GM18907 (cell line): Measurements from ENCODE around the gene SRSF3.
"Not testable (repeated sequence)": the region's sequence is repeated elsewhere in the genome, so short reads cannot be mapped to it uniquely, and the experiment has no call there.

Experiments
- ATAC-seq: cut with Tn5 transposase; IDR thresholded peaks from one replicate; pipeline ENCODE4 v1.9.1; 2021; ENCODE audit warnings: mild to moderate bottlenecking, moderate library complexity; ENCODE audit not compliant: unreplicated experiment

Gene SRSF3

DNA sequence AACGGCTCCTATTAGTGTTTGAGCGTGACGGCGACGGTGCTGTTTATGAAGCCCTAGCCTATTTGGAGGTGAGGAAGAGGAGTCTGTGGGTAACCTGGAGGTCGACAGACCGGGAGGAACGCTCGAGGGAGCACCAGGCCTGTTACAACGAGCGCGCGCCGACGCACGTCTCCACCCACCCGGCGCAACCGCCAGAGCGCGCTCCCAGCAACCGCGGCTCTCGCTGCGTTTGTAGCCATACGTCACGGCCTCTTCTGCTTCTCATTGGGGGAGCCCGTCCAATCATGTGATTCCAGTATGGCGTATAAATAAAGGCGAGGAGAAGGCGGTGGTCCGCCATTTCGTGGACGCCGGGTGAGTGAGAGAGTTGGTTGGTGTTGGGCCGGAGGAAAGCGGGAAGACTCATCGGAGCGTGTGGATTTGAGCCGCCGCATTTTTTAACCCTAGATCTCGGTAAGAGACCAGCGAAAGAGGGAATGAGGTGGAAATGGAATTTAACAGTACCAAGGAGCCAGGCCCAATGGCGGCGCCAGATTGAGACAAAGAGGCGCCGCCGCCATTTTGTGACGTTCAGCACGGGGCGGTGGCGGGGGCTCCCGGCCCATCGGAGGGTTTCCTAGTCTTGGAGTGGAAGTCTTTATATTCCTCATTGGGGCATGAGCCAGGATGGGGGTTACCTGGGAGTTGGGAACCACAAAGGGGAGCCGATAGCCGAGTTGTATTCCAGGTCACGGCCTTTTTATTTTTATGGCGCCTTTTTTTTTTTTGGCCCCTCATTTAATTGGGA is at the start of gene SRSF3:
Gene SRSF3, plus strand, starts transcription at position 334 of the 787 bp plus-strand sequence. CDS start 2,401 bp downstream, outside the sequence.
- ATAC-seq, result peak; percentile 85

DNA sequence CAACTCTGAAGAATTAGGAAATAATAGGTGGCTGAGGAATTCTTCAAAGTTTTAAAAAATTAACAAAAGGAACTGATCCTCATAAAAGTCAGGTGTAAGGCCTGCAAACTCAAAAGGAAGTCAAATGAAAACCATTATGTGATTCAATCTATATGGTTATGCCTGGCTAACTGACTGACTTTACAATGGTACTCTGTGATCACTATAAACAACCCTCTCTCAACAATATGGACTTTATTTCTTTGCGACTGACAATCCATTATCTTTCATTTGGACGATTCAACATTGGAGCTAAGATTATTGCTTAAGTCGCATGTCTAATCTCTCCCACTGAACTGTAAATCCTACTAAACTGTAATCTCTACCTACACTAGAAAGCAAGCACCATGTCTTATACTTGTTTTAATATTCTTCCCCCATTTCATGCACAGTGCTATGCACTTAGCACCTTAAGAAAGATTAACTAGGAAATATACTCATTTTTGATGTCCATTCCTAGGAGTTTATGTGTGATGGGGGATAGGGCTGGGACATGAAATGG is 48.3 kb upstream of the SRSF3 start:
- ATAC-seq, result no peak

DNA sequence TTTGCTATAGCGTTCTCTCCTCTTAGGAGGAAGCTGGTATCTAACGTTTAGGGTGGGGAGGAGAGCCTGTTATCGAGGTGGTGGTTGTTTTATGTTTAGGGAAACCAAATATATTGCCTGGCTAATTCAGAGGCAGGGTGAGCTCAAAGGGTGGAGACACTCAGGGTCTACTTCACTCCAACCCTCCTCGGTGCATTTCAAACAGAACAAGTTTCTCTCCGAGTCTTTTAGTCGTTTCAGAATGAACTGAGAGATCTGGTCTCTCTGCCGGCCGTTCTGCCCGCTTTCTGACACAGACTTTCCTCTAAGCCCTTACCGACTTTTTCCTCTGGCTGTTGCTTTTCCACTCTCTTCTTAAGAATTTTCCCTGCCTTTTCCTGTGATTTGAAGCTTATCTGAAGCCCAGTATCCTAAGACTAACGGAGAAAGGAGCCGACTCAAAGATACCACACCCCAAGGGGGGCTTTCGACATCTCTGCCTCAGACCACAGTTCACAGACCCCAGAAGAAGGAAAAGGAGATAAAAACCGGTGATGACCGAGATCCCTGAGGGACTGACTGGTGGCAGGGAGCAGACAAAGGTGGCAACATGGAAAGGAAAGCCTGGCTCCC is 47.7 kb upstream of the SRSF3 start:
- no peak for ATAC-seq

DNA sequence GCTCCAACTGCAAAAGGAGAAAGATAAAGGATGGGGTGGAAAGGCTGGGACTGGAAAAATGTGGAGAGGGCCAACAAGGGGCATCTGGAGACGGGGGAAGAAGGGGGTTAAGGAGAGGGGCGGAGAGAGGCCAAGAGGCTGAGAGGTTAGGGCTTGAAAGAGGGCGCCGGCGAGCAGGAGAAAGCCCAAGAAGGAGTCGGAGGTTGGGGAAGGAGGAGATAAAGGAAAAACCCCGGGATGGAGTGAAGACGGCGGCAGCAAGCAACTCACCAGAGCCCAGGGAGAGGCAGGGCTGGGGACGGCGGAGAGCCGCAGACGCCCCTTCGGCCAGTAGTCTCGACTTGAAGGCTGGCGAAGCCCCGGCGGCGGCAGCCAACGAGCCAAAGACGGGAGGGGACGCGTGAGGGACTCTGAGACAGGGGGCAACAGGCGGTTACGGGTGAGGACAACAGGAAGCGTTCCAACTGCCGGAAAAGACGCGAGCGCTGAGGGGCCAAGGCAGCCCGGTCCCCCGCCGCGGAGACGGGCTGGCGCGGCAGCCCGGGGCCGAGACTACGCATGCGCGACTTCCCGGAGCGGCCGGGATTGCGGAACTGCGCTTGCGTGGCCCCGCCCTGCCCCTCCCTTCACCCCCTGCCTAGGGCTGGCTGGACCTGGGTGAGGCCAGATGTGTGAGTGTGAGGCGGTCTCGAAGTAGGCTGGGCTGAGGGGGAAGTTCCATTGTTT is 47.1 kb upstream of the SRSF3 start, which contains the start of gene STK38:
Gene STK38, minus strand, starts transcription at position 560 of the 726 bp plus-strand sequence. CDS start 7,277 bp downstream, outside the sequence.
- peak; percentile 71 for ATAC-seq

DNA sequence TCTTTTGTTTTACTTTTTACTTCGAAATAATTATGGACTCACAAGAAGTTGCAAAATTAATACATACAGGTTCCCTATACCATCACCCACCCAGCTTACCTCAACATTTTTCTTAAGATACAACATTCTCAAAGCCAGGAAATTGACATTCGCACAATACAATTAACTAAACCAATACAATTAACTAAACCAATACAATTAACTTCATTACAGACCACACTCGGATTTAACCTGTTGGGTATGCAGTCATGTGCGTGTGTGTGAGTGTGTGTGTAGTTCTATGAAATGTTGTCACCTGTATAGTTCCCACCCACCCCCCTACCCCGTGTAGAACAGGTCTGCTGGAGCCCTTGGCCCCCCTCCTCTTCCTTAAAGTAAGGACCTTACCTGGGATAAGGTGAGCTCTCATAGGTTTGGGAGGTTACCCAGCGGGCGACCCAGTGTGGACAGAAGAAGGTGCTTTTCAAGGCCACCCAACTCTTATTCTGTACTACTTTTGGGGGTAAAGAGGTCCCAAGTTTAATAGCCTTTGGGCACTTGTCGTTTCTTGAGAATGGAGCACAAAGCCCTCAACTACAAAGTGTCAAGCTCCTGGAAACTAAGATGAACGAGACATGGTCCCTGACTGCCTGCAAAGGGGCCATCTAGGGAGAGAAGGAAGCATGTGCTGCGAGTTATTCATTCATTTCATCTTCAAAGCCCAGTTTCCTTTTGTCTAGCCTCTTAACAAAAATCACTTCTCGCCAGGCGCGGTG is 46.3 kb upstream of the SRSF3 start:
- no peak for ATAC-seq

DNA sequence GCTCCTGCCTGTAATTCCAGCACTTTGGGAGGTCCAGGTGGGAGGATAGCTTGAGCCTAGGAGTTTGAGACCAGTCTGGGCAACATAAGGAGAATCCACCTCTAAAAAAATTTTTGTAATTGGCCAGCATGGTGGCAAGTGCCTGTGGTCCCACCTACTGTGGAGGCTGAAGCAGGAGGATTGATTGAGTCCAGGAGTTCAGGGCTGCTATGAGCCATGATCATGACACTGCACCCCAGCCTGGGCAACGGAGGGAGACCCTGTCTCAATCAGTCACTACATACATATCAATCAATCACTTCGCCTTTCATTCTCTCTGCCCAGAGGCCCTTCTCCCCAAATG is 45.8 kb upstream of the SRSF3 start:
- ATAC-seq, result no peak

DNA sequence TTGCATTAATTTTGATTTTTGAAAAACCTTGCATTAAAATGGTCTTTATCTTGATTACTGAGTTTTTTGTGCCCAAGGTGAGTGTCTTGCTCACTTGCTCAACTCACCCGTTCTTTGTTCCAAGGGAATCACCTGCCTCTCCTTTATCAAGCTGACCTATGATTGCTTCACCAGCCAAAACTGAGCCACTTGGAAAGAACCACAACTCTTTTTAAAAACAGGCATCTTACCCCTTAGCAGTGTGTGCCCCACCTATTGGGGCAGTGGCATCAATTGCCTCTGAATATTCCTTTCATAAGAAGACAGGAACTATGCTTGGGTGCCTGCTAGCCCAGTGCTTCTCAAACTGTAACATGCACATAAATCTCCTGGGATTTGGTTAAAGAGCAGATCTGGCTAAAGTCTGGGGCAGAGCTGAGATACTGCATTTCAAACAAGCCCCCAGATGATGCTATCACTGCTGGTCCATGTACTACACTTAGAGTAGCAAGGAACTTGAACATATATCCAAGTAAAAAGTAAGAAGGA is 43.6 kb upstream of the SRSF3 start:
- ATAC-seq, result no peak

DNA sequence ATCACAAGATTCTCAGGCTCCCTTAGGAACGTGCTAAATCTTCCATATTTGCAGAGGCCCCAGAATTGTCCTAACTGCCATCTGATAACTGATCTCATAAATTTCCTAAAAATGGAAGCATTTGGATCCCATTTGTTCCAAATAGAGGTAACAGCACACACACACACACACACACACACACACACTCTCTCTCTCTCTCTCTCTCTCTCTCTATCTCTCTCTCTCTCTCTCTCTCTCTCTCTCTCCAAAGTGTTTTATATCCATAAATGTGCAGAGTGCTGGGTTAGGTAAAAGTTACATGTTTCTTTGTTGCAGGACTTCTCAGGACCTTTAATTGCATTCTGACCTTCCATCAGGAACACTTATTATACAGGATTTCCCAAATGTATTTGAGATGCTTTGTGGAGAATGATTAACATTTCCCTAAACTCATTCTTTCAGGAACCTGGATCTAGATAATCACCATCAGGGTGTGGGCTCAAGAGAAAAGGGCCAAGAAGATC is 38.4 kb upstream of the SRSF3 start:
- ATAC-seq, result no peak

DNA sequence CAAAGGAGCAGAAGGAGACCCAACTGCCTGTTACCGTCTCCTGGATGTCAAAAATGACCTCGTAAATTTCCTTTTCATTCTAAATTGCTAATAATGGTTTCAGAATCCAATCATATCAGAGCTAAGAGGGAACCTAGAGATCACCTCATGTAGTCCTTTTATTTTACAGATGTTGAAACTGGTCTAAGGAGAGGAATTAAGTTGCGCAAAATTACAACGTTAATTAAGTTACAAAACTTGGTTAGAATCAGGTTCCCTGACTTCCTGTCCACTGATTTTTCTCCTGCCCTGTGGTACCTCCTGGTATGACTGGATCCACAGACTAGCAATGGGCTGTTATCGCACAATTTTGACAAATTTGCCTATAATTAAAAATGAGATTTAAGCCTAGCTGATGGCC is 37.9 kb upstream of the SRSF3 start:
- ATAC-seq, result no peak

DNA sequence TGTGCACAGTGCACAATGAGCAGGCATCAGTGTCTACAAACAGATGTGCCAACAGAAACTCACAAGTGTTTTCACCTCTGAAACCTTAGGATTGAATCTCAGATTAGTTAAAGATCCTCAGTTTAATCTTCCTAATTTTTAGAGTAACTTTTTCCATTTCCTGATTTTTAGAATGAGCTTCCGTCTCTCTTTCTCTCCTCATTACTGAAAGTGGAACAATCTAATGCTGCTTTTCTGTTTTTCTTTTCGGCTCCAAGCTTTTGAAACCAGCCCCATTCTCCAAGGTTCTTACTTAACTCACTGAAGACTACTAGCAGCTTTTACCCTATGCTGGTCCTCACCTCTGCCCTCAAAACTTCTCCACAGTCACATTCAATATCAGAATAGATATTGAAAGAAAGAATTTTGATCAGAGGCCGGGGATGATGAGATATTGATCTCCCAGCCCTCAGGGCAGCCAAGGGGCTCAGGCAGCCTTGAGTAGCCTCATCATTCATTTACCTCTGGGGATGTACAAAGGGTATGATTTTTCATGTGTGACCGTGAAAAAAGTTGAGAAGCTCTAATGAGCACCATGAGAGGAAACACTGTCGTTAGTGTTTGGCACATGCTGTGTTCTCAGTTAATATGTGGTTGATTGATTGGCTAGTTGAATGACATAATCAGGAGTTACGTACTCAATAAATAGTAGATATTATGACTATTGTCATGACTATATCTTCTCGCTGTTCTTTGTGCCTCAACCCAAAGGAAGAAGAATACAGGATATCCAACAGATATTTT is 35.0 kb upstream of the SRSF3 start:
- ATAC-seq, result no peak

DNA sequence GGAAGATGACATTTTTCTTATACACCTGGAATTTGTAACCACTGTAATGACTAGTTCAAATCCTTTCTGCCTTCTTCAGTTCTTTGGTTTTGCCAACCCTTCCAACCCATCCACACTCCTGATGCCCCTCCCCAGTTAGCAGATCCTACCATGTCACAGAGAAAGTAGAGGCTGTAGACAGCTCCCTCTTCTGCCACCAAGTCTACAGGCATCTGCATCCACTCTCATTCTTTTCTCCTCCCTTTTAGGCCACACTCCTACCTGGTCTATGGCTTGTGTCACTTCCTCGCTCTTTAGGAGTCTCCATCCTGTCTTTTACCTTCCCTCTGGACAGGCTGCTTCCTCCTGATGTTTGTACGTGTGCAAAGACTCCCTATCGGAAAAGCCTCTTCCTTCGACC is 33.3 kb upstream of the SRSF3 start:
- no peak for ATAC-seq

DNA sequence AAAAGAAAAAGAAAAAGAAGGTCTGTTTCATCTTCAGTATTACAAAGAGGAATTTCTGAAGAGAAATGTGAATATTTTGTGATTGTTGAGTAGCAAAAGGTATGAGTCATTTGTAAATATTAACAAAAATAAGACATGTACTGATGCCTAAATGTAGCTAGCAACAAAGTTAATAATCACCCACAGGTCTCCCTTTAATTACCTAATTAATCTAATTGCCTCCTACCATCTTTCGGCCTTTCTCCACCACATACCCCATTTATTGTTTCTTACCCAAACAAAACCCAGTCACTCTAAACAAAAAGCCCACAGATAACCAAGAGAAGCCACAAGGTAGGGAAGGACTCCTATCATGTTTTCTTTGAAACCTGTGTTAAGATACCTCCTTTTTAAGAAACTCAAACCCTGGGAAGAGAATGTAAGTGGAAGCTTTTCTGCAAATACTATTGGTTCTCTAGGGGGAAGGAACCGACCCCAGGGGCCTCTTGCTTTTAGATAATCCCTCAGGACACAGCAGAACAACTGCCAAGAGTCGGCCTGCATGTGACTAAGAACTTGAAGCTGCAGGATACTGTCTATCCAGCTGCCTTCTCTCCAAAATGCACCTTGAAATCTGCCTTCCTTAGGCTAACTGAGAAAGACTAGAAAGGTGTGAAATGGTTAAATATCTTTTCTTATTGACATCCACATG is 30.8 kb upstream of the SRSF3 start:
- ATAC-seq, result no peak

DNA sequence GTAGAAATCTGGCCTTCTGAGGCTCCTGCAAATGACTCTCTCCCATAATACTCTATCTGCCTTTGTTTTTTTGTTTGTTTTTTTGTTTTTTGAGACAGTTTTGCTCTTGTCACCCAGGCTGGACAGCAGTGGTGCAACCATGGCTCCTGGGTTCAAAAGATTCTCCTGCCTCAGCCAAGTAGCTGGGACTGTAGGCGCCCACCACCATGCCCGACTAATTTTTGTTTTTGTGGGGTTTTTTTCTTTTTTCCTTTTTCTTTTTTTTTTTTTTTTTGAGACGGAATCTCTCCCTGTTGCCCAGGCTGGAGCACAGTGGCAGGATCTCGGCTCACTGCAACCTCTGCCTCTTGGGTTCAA is 30.3 kb upstream of the SRSF3 start:
- ATAC-seq, result no peak

DNA sequence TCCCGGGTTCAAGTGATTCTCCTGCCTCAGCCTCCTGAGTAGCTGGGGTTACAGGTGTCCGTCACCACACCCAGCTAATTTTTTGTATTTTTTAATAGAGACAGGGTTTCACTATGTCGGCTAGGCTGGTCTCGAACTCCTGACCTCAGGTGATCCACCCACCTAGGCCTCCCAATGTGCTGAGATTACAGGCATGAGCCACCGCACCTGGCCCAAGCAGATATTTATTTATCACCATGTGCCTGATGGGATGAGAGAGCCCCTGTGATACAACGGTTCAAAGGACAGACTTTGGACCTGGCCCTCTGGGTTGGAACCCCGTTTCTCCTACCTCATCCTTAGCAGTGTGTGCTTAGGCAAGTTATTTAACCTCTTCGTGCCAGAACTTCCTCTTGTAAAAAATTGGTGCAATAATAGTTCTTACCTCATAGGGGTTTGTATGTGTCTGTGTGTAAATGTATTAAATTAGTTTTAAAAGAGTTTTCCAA is 27.7 kb upstream of the SRSF3 start:
- ATAC-seq, result no peak

DNA sequence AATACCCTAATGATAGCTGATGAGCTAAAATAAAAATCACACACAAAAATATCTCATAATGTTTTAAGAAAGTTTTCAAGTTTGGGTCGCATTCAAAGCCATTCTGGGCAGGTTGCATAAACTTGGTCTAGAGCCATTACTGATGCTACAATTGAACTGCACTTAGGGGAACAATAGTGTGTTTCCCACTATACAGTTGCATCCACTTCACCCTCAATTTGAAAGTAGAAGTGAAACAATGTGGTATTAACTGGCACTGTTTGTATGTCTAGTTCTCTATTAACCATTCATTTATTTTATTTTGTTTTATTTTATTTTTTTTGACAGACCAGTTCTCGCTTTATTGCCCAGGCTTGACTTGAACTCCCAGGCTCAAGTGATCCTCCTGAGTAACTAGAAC is 23.9 kb upstream of the SRSF3 start:
- ATAC-seq, result no peak

DNA sequence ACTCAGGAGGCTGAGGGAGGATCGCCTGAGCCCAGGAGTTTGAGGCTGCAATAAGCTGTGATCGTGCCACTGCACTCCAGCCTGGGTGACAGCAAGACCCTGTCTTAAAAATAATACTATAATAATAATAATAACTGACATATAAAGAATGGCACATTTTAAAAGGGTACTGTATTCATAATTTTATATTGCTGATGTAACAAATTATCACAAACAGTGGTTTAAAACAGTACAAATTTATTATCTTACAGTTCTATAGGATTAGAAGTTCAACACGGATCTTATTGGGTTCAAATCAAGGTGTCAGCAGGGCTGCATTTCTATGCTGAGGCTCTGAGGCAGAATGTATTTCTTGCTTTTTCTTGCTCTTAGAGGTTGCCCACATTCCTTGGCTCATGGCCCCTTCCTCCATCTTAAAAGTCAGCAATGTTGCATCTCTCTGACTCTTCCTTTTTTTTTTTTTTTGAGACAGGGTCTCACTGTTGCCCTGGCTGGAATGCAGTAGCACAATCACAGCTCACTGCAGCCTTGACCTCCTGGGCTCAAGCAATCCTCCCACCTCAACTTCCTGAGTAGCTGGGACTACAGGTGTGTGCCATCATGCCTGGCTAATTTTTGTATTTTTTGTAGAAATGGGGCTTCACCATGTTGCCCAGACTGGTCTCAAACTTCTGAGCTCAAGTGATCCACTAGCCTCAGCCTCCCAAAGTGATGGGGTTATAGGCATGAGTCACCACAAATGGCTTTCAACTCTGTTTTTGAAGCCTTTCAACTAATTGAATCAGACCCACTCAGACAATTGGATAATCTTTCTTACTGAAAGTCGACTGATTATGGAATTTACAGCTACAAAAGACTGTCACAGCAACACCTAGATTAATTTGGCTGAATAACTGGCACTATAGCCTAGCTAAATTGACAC is 22.8 kb upstream of the SRSF3 start:
- no peak for ATAC-seq

DNA sequence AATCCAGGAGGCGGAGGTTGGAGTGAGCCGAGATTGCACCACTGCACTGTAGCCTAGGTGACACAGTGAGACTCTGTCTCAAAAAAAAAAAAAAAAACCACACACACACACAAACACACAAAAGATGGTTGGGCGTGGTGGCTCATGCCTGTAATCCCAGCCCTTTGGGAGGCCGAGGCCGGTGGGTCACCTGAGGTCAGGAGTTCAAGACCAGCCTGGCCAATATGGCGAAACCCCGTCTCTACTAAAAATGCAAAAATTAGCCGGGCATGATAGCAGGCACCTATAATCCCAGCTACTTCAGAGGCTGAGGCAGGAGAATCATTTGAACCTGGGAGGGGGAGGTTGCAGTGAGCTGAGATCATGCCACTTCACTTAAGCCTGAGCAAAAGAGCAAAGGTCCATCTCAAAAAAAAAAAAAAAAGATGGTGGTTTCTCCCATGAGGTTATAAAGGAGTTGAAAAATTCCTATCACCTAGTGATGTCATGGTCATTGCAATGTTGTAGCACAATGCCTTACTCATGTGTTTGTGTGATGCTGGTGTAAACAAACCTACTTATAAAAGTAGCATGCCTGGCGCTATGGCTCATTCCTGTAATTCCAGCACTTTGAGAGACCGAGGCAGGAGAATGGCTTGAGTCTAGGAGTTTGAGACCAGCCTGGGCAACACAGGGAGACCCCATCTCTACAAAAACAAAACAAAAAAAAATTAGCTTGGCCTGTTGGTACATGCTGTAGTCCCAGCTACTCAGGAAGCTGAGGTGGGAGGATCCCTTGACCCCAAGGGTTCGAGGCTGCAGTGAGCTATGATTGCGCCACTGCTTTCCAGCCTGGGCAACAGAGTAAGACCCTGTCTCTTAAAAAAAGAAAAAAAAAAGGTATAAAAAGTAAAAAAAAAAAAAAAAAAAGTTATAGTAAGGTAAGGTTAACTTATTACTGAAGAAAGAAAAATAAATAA is 21.5 kb upstream of the SRSF3 start:
- not testable (repeated sequence) for ATAC-seq
